Panc1 (cell line): Measurements from ENCODE around the gene TRABD2B.

Experiments used
- CTCF ChIP-seq: fragments of 450-650 bp; IDR thresholded peaks from 2 replicates; pipeline ENCODE4 v1.5.1; 2017; ENCODE audit warnings: mild to moderate bottlenecking
- POLR2AphosphoS5 ChIP-seq: IDR thresholded peaks from 2 replicates; pipeline ENCODE4 v1.6.1; 2012; ENCODE audit warnings: mild to moderate bottlenecking, low read depth, low read length, moderate library complexity
- SIN3A ChIP-seq: IDR thresholded peaks from 2 replicates; pipeline ENCODE4 v1.6.1; 2012; ENCODE audit warnings: low read depth, mild to moderate bottlenecking, low read length, moderate library complexity, borderline replicate concordance; ENCODE audit not compliant: insufficient read depth

DNA sequence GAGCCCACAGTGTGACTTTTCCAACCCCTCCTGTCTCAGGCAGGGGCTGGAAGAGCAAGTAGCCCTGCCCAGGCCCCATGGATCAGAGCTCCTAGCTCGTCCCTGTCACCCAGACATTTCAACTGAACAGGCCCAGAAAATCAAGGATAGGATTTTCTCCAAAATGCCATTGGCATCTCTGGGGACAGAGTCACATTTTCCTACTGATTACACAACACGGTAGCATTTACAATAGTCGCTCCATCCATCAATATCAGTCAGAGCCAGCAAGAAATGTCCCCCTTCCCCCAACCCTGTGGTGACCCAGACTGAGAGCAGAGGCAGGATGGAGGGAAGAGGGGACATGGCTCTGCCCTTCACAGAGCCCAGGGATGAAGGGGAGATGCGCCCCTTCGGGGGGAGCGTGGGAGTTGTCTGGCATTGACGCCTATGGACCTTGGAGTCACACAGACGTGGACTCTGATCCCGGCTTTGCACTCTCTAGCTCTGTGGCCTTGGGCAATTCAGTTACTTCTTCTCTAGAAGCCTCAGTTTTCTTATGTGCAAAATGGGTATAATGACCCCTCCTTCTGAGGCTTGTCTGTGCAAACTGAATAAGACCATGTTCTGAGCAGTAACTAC, 283.7 kb downstream of the TRABD2B start:
- TF ChIP-seq POLR2AphosphoS5 (no peak), CTCF (no peak), SIN3A (no peak)
